Activated CD4-positive, alpha-beta T cell treated with anti-CD3 and anti-CD28 coated beads, Interleukin-2, Interleukin-6, amounts not matched to agents 100 ng/mL and 50 ng/mL, durations not matched to agents 16 hours and 8 hours (primary cell): ENCODE results near the gene SVOPL.
"Not testable (repeated sequence)": the region's sequence is repeated elsewhere in the genome, so short reads cannot be mapped to it uniquely, and the experiment has no call there.

Experiments used
- DNase-seq: peaks from one replicate; pipeline ENCODE4 v3.0.0-alpha.2; 2020

The SVOPL gene

DNA sequence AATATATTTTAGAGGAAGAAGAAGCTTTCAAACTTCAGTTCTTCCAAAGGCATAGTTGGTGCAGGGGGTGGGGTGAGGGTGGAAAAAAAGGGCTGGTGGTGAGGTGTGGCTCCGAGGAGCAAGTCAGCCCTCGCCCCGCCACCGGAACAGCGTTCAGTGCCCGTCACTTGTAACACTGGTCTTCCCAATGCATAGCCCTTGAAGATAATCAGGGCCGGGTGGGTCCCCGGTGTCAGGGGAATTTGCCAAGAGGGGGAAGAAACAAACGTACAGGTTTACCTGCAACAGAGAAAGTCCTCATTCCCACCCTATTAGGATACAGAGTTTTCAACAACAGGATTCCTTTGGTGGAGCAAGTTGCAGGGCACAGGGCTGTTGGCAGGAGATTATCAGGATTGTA is 1.5 kb downstream of the SVOPL start:
- DNase-seq, result no peak

DNA sequence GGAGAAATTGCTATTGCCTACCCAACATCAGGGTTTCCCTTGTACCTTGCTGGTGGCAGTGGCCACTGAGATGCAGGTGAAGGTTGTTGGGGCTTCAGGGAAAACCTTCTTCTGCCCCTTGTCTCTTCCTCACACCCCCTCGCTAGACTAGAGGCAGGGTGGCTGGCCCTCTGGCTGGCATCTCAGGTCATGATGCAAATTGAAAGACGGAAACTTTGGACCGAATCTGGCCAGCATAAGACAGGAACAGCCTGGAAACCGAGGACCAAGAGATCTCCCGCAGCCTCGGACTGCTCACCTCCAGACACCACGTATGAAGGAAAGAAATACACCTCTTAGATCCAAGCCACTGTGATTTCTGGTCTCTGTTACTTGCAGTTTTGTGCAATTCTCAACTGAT is 2.9 kb downstream of the SVOPL start:
- no peak for DNase-seq

DNA sequence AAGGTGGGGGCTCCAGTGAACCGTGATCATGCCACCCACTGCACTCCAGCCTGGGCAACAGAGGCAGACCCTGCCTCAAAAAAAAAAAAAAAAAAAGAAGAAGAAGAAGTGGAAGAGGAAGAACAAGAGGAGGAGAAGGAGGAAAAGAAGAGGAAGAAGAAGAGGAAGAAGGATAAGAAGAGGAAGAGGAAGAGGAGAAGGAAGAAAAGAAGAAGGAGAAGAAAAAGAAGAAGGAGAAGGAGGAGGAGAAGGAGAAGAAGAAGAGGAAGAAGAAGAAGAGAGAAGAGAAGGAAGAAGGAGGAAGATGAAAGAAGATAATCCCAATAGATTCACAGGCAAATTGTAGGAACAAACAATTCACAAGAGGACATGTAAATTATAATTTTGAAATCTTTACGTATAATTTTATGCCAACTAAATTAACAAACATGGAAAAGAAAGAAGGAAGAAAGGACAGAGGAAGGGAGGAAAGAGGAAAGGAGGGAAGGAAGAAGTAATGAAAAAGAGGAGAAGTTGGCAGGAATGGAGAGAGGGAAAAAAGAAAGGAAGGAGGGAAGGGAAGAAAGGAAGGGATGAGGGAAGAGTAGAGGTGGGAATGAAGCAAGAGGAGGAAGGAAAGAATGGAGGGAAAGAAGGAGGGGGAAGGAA is 3.5 kb downstream of the SVOPL start:
- DNase-seq, result no peak

DNA sequence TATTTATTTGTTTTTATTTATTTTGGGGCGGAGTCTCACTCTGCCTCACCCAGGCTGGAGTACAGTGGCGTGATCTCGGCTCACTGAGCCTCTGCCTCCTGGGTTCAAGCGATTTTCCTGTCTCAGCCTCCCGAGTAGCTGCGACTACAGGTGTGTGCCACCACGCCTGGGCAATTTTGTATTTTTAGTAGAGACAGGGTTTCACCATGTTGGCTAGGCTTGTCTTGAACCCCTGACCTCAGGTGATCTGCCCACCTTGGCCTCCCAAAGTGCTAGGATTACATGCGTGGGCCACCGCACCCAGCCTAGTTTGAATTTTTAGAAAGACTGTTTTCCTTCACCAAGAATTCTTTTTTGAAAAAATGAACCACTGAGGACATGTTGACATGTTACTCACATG is 5.4 kb downstream of the SVOPL start:
- DNase-seq, result not testable (repeated sequence)

DNA sequence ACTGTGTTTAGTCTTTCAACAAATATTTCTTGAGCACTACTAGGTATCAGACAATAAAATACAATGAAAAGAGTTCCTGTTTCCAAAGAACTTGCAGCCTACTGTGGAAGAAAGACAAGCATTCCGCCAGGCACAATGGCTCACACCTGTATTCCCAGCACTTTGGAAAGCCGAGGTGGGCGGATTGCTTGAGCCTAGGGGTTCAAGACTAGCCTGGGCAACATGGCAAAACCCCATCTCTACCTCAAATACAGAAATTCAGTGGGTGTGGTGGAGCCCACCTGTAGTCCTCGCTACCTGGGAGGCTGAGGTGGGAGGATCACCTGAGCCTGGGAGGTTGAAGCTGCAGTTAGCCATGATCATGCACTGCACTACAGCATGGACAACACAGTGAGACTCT is 6.1 kb downstream of the SVOPL start:
- no peak for DNase-seq

DNA sequence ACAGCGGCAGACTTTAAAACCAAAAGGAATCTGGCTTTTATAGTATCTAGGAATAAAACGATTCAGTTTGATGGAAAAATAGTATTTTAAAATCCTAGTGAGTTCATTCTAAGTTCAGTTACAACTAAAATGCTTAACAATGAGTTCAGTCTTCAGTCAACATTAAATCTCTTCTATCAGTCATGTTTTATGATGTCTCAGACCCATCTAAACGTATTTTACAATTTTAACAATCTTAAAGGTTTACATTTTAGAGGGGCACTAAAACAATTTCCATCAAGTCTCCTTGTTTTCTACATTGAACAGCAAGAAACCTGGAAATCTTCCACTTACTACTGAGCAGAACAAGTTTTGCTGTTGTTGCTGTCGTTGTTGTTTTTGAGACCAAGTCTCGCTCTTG is 10.0 kb downstream of the SVOPL start:
- DNase-seq, result no peak

DNA sequence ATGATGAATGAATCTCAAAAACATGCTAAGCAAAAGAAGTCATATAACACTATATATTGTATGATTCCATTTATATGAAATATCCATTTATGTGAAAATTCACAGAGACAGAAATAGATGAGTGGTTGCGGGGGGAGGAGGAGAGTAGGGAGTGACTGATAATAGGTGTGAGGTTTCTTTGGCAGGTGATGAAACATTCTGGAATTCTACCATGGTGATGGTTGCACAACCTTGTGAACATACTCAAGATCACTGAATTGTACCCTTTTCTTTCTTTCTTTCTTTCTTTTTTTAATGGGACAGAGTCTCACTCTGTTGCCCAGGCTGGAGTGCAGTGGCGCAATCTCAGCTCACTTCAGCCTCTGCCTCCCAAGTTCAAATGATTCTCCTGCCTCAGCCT is 10.7 kb downstream of the SVOPL start:
- DNase-seq, result no peak

DNA sequence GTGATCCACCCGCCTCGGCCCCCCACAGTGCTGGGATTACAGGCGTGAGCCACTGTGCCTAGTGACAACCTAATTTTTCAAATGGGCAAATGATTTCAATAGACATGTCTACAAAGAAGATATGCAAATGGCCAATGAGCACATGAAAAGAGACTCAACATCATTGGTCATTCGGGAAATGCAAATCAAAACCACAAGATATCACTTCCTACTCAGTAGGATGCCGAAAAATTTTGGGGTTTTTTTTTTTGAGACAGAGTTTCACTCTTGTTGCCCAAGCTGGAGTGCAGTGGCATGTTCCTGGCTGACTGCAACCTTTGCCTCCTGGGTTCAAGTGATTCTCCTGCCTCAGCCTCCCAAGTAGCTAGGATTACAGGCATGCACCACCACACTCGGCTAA is 13.1 kb downstream of the SVOPL start:
- DNase-seq, result not testable (repeated sequence)

DNA sequence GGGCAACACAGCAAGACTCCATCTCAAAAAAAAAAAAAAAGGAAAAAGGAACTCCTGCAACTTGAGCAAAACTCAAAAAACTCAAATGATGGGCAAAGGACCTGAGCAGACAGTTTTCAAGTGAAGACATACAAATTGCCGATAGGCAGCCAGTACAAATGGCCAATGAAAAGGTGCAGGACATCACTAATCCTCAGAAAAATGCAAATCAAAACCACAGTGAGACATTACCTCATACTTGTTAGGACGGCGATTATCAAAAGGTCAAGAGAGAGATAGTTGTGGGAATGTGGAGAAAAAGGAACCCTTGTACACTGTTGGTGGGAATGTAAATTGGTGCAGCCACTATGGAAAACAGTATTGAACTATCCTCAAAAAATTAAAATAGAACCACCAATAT is 16.8 kb downstream of the SVOPL start:
- DNase-seq, result no peak

DNA sequence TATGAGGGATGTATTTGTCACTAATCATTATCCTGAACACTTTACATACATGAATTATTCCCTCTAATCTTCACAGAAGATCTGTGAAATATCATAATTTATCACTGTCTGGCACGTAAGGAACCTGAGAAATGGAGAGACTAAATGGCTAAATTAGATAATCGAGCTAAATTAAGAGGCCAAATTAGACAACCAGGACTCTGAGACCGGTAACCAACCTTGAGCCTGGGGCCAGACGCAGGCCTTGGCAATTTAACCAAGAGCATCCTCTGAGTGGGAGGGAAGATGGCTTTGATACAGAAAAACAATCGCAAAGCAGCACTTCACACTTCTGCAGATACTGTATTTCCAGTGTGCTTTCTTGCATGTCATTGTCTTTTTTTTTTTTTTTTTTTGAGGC is 21.4 kb downstream of the SVOPL start:
- no peak for DNase-seq

DNA sequence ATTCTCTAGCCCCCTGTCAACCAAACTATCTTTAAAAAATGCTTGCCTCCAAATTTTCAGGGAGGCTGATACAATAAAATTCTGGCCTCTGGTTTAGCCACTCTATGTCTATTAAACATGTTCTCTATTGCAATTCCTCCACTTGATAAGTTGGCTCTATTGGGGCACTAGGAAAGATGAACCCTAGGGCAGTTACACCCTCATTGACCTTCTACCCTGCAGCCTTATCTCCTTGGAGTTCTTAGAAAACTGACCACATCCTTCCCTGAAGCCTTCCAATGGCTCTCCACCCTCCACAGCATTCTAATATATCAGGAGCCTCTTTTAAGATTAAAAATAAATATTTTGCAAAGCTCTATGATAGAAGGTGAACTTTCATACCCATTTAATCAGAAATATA is 30.6 kb downstream of the SVOPL start:
- DNase-seq, result no peak

DNA sequence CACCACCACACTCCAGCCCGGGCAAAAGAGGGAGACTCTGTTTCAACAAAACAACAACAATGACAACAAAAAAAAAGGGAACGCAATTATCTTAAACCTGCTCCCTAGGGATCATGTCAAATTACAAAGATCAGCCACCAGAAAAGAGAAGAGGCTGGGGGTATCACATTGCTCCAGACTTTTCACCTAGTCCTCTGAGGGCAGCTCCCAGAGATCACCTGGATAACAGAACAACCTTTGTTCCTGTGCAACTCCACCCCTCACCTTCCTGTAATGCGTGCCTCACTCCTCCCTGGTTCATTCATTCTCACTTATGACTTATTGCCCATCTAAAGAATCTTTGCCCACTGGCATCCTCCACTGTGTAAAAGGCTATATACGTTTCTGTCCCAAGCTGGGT is 31.8 kb downstream of the SVOPL start:
- no peak for DNase-seq

DNA sequence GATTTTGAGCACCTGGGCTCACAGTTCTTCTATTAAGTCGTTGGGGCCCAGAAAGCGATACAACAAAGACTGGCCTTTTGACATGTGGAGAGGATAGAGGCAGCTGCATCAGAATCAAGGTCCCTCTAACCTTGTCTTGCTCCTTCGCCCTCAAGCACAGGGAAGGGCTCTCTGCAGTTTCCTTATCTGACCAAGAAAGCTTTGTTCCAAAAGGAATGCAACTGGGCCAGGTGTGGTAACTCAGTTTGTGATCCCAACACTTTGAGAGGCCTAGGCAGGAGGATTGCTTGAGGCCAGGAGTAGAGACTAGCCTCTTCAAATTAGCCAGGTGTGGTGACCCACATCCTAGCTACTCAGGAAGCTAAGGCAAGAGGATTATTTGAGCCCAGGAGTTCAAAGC is 32.2 kb downstream of the SVOPL start:
- DNase-seq, result no peak

DNA sequence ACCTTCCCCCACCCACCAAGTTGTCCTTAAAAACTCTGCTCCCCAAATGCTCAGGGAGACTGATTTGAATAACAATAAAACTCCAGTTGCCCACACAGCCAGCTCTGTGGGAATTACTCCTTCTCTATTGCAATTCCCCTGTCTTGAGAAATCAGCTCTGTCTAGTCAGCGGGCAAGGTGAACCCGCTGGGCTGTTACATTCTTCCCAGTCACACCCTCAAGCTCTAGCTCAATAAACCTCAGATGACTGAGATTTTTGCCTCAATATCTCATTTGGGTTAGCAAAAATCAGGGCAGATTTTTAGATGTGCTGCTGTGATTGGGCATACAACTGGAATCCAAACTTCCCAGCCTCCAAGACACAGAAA is 32.9 kb downstream of the SVOPL start:
- no peak for DNase-seq

DNA sequence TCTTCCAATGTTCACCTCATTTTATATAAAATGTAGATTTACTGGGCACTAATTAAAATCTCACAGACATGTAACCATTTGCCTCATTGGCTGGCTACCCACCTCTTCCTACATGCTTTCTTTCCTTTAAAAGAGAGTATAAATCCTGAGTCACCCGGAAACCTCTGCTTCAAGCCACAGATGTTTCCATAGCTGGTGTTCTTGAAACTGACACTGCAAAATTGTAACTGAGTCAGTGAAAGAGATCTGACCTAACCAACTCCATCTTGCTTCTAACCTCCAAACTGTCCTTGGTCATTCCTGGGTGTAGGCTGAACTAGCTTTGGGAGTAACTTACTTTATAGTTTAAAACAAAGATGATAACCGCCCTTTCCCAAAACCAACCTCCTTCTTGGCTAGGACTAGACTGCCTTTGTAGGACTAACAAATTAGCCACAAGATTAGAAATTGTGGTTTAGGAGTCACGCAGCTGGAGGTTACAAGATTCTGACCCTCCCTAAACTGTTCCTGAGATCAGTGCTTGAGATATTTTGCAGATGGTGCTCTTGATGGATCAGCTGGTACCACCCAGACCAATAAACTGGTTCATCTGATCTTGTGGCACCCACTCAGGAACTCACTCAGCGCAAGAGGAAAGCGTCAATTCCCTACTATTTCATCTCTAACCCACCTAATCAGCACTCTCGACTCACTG is 33.5 kb downstream of the SVOPL start:
- peak; percentile 42 for DNase-seq

DNA sequence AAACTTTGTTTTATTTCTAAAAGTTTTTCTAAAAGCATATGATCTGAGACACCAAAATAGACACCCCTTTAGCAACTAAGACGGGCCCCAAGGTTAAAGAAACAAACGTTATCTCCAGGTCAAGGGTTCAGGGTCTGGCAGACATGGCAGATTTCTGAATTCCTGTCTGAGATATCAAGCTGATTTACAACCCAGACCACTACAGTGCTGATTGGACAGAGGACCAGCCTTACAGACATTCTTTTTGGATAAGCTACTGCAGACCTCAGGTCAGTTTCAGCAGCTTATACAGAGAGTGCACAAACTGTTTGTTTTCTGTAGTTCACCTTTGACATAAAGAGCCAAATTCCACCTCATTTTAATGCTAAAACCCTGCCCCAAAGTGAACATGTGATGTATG is 34.8 kb downstream of the SVOPL start:
- no peak for DNase-seq

DNA sequence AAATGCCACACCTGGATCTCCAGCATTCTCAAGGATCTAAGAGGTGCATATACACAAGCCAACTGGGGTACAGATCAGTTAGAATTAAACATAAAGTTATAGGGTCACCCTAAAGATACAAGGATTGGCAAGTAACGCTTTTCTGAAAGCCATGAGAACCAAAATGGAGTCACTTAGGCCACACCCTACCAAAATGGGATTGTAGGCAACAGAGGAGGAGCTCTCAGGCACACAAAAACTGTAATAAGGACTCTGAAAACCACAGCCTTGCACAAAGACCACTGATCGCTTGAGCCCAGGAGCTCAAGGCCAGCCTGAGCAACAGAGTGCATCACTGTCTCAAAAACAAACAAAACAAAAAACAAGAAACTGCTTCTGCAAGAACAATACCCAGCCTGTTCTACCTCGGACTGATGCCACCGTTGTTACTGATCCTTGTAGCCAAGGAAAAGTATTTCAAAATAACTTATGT is 35.5 kb downstream of the SVOPL start:
- DNase-seq, result no peak

DNA sequence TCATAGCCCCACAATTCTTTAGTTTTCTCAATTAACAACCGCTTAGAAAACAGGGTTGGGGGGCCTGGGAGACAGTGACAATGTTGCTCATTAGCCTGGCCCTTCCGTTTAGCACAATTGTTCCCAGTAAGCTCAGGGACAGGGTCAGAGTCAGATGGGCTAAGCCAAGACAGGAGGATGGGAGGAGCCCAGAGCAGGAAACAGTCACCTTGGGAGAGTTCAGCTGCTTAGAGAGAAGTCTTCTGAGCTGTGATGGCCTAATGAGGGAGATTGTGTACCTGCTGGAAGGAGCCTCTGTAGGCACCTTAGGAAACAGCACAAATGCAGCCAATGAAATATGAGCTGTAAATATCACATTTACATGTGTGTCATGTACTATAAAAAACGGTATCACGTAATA is 35.9 kb downstream of the SVOPL start:
- DNase-seq, result no peak

DNA sequence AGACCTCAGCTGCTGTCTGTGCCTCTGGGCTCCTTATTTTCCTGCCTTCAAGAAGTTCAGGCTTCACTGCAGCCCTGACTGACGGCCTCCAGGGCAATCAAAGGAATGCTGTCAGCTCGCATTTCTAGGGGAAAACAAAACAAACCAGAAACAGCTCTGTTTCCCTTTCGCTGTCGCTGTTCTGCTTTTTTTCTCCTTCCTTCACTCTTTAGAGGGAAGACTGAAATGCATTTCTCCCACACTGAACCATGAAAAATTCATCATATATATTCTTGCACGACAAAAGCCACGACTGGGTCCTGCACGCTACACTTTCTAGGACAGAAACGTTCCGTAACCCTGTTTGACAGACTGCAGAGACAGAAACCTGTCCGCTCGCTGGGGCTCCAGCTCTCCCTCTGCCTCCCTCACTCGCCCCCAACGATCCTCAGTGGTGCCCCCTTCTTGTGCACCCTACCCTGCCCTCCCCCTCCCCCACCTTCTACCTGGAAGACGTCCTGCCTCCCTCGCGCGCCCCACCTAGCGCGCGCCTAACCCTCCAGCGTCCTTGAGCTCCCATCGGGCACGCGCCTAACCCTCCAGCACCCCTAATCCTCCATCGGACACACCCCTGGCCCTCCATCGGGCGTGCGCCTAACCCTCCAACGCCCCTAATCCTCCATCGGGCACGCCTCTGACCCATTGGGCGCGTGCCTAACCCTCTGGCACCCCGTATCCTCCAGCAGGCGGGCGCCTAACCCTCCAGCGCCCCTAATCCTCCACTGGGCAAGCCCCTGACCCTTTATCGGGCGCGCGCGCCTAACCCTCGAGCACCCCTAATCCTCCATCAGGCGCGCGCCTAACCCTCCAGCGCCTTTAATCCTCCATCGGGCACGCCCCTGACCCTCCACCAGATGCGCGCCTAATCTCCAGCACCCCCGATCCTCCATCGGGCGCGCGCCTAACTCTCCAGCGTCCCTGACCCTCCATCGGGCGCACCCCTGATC is 37.1 kb downstream of the SVOPL start:
- no peak for DNase-seq

DNA sequence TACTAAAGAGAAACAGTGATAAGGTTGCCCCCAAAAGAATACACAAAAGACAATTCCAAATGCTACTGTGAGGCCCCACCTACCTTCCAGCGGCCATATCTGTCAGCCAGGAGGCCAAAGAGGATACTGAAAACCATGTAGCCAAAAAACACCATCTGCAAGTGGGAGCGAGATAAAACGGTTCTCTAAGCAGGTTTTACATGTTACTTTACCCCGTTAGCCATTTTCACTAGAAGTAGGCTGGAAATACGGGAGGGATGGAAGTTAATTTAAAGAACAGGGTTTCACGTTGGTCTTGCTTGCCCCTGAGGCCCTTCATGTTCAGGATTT is 38.2 kb downstream of the SVOPL start:
- DNase-seq, result no peak

DNA sequence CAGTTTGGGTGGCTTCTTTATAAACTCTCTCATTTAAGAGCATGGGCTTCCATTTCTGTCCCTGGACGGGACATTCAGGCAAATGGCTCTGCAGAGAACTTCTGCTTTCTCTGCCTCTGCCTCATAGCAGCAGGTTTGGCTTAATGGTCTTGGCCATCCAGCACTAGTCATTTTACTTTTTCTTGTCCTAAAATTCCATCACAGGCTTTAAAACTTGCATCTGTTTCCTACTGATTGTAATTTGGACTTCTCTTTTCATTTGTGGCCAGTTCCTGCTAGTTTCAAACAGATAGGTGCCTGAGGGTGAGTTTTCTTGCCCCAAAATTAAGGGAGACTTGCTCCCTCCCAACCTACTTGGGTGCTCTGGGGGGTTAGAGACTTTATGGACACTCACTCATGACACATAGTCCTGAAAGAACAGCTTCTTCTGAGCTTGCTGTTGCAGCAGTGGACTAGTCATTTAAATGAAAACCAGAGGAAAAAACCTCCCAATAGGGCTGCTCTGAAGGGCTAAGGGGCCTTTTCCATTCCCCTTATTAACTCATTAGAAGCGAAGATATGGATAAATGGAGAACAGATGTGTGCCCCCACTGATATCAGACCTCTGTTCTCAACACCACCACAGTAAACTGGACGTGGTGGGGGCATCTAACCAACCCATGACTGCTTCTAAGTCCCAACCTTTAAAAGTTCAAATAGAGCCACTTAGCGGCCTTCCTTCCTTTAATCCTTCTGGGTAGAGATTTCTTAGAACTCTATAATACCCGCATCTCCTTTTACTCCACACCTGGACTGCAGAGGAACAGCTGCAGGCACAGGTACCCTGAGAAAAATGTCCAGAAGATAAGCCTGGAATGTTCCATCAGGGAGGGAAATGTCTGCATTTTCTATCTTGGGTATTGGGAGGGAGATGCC is 38.8 kb downstream of the SVOPL start:
- no peak for DNase-seq

DNA sequence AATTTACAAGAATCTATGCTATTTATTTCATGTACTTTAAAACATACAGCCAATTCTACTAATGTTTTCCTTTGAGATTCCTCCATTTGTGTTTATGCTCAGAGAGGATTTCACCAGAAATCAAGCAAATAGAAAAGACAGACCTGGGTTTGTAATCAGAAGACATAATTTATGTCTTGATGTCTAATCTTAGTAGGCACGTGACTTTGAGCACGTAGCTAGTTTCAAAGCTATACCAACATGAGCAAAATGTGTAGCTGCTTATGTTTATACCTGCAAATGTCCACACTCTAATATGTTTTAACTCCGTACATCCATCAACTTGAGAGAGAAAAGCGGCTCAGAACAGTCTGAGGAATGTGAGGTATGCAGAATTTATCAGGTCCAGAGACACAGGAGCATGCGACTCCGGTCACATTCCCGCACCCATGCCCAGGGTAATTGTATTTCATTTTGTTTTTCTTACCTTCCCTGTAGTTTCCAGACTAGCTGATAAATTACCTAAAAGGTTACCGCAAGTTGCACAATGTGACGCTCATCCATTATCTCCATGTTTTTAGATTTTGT is 40.0 kb downstream of the SVOPL start:
- no peak for DNase-seq

DNA sequence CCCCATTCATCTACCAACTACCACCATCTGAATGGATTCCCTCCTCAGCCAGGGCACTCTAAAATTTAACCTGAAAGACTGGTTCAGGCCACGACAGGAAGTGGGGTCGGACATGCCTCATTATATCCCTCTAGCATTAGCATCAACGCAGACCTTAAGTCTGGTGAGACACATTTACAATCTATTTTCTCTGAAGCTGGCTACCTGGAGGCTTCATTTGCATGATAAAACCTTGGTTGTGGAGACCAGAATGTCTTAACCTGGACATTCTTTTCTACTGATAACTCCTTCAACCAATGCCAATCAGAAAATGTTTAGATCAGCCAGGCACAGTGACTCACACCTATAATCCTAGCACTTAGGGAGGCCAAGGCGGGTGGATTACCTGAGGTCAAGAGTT is 42.3 kb downstream of the SVOPL start:
- no peak for DNase-seq
